Esophagus squamous epithelium (tissue), 5 donors: ENCODE data around the gene UBE2J1. TPM values are rescaled to one million over a fixed set of nuclear protein-coding genes. Genes with fewer than 3 reads are reported as not detected.

Experiments
- DNase-seq: peaks from one replicate; lab custom pipeline; 2025; lab: John Stamatoyannopoulos, UW
- H3K27ac ChIP-seq, 4 donors: fragments of 200-600 bp; sonication (generic); one replicate each; pipeline ENCODE4 v1.5.1; 2016 to 2019; ENCODE audit warnings: mild to moderate bottlenecking in 1 of 4
- H3K27me3 ChIP-seq, 4 donors: fragments of 200-600 bp; sonication (generic); 1 replicate in 3 of 4; 2 replicates in 1 of 4; pipeline versions ENCODE4 v1.5.1 to v1.6.0; 2017 to 2021; ENCODE audit warnings: antibody characterized with exemption in 1 of 4
- H3K36me3 ChIP-seq, 3 donors: fragments of 200-600 bp; sonication (generic); one replicate each; pipeline ENCODE4 v1.5.1; 2016 to 2019
- H3K4me1 ChIP-seq, 3 donors: fragments of 200-600 bp; sonication (generic); one replicate each; pipeline ENCODE4 v1.5.1; 2017 to 2019
- H3K4me3 ChIP-seq, 4 donors: fragments of 200-600 bp; sonication (generic); 1 replicate in 3 of 4; 2 replicates in 1 of 4; pipeline ENCODE4 v1.5.1; 2016 to 2019; ENCODE audit warnings: mild to moderate bottlenecking in 2 of 4, moderate library complexity in 1 of 4
- H3K9me3 ChIP-seq, 3 donors: fragments of 200-600 bp; sonication (generic); one replicate each; pipeline ENCODE4 v1.5.1; 2016 to 2019
- CTCF ChIP-seq, 6 experiments: fragments of 450-650 bp in 4 of 6; fragments of 200-600 bp in 2 of 6; sonication (generic) in 2 of 6; IDR thresholded peaks; one replicate each; pipeline ENCODE4 v1.5.1; 2016 to 2019; ENCODE audit warnings: antibody characterized with exemption in 6 of 6, mild to moderate bottlenecking in 4 of 6, moderate library complexity in 4 of 6
- POLR2A ChIP-seq, 4 donors: fragments of 450-650 bp; IDR thresholded peaks; one replicate each; pipeline ENCODE4 v1.6.1; 2017; ENCODE audit warnings: antibody characterized with exemption in 4 of 4, mild to moderate bottlenecking in 4 of 4, moderate library complexity in 3 of 4
- WGBS, 2 donors: methylation state at CpG; one replicate each; pipeline ENCODE4 v1.1.5; 2018; 5-methylcytosine and 5-hydroxymethylcytosine counted together
- intact Hi-C: fragments of 100-400 bp; cut with DNase I; formaldehyde crosslinking; loops from one replicate; pipeline ENCODE4 v1.15.0; 2022
- total RNA-seq, 4 donors: library from RNA; depleted of rRNA; stranded (reverse); fragments of >200 nt; gene quantifications; one replicate each; pipeline ENCODE4 v1.1.0, GENCODE V29; 2016
- donor health status: DM: yes; HTN: yes; CAD: no.

The UBE2J1 gene
- total RNA-seq, 4 donors from 2014 or later, result 27.2 to 37.3 (median 29.9) TPM

- DNase-seq, result no peak
- intact Hi-C loops, result no loop called here
- no peak overlapping the region for H3K4me3 ChIP-seq
- TF ChIP-seq POLR2A (IDR thresholded peaks at IDR 0.05) (no peak), CTCF (IDR thresholded peaks at IDR 0.05) (no peak)
- no peaks in the 10 kb centered on the region for H3K36me3 ChIP-seq
- no peaks in the 10 kb centered on the region for H3K9me3 ChIP-seq
- peak overlapping the region in 1 of 4 donors; percentile 17 for H3K27ac ChIP-seq
- H3K4me1 ChIP-seq, result peaks cover 0 to 9% (median 0%) of the 10 kb centered on the region in 3 donors
- H3K27me3 ChIP-seq, result no peaks in the 10 kb centered on the region
- WGBS, 2 donors, result 46% methylated on average over 1 of the region's 1 CpG
Observed at GRCh38 chr6:89356642-89357170, 4.2 kb upstream of the UBE2J1 start.

- peaks cover 5 to 20% (median 7%) of the 10 kb centered on the region in 3 donors for H3K4me1 ChIP-seq
- no peak overlapping the region for H3K27ac ChIP-seq
- WGBS, 2 donors, result 88 to 94% methylated on average over 2 of the region's 2 CpGs
- intact Hi-C loops, result no loop called here
- no peak for TF ChIP-seq CTCF (IDR thresholded peaks at IDR 0.05)
- TF ChIP-seq POLR2A (IDR thresholded peaks at IDR 0.05), result no peak
- H3K27me3 ChIP-seq, result no peaks in the 10 kb centered on the region
- H3K36me3 ChIP-seq, result no peaks in the 10 kb centered on the region
- H3K4me3 ChIP-seq, result no peak overlapping the region
- H3K9me3 ChIP-seq, result no peaks in the 10 kb centered on the region
- no peak for DNase-seq
Observed at GRCh38 chr6:89355511-89356194, 3.1 kb upstream of the UBE2J1 start.

DNA sequence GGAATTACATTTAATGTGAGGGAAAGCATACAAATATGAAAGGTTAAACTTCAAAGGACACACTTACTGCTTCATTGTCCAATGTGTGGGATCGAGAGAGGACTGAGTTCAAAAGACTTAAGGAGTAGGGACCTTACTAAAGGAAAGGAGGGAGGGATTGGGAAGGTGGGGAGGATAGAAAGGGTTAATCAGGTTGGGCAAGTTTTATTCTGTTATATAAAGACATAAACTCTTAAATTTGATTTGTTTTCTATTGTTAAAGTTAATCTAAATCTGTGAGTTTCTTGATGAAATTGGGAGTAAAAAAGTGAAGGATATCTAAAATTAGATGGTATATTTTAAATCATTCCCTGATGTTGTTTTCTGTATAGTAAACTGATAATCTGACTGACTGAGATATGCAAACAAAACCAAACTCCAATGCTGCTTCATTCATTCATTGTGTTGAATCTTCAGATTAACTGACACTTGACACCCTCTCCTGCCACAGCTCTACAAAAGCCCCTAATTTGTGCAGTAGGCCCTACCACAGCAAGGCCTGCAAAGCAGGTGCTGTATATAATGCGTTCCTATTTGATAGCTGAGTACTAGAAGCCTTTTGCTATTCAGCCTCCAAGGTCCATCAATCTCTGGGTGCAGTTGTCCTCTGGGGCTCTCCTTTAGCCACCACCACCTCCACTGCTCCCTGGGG lies 1.3 kb upstream of the UBE2J1 start:
- Histone ChIP-seq H3K9me3 (no peaks in the 10 kb centered on the region), H3K27ac (peak overlapping the region in 2 of 4 donors; percentile 96 to 99), H3K4me1 (peaks cover 5 to 38% (median 11%) of the 10 kb centered on the region in 3 donors), H3K27me3 (no peaks in the 10 kb centered on the region), H3K36me3 (no peaks in the 10 kb centered on the region), H3K4me3 (peak overlapping the region in 1 of 4 donors; percentile 80)
- WGBS, 2 donors, result 79 to 93% methylated on average over 2 of the region's 2 CpGs
- intact Hi-C loops, result no loop called here
- no peak for TF ChIP-seq POLR2A (IDR thresholded peaks at IDR 0.05)
- no peak for TF ChIP-seq CTCF (IDR thresholded peaks at IDR 0.05)
- DNase-seq, result no peak

DNA sequence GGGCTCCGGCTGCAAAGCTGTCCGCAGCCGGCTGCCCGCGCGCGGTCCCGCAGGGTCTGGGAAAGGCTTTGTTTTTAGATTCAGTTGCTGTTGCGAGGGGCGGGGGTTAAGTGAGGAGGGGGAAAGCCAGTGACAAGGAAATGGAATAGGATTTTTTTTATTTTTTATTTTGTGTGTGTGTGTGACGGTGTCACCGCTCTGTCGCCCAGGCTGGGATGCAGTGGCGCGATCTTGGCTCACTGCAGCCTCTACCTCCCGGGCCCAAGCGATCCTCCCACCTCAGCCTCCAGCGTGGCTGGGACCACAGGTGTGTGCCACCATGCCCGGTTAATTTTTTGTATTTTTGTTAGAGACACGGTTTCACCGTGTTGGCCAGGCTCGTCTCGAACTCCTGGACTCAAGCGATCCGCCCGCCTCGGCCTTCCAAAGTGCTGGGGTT lies 615 bp upstream of the UBE2J1 start:
- Histone ChIP-seq H3K4me3 (peak overlapping the region; percentile 74 to 97 (median 84)), H3K27ac (peak overlapping the region; percentile 93 to 99 (median 96)), H3K36me3 (no peaks in the 10 kb centered on the region), H3K27me3 (no peaks in the 10 kb centered on the region), H3K9me3 (no peaks in the 10 kb centered on the region), H3K4me1 (peaks cover 5 to 45% (median 11%) of the 10 kb centered on the region in 3 donors)
- intact Hi-C loops, result no loop called here
- TF ChIP-seq CTCF (IDR thresholded peaks at IDR 0.05) (no peak), POLR2A (IDR thresholded peaks at IDR 0.05) (no peak)
- DNase-seq, result no peak
- 51 to 67% methylated on average over 15 to 16 of the region's 27 CpGs for WGBS, 2 donors
